ENCODE data around the gene PSAPL1. TPM values are rescaled to one million over a fixed set of nuclear protein-coding genes. Genes with fewer than 3 reads are reported as not detected.

Gene PSAPL1
- total RNA-seq, 1 donor from 2014 or later = 1.3 TPM

- peak; percentile 36 for DNase-seq (ENCODE audit: extremely low spot score, unreplicated experiment)
- no peak for TF ChIP-seq CTCF (conservative IDR thresholded peaks at IDR 0.05)
- no peak overlapping the region for H3K27ac Mint-ChIP-seq
These were observed 17.8 kb downstream of the PSAPL1 start for GRCh38 chr4:7416745-7417432.

DNA sequence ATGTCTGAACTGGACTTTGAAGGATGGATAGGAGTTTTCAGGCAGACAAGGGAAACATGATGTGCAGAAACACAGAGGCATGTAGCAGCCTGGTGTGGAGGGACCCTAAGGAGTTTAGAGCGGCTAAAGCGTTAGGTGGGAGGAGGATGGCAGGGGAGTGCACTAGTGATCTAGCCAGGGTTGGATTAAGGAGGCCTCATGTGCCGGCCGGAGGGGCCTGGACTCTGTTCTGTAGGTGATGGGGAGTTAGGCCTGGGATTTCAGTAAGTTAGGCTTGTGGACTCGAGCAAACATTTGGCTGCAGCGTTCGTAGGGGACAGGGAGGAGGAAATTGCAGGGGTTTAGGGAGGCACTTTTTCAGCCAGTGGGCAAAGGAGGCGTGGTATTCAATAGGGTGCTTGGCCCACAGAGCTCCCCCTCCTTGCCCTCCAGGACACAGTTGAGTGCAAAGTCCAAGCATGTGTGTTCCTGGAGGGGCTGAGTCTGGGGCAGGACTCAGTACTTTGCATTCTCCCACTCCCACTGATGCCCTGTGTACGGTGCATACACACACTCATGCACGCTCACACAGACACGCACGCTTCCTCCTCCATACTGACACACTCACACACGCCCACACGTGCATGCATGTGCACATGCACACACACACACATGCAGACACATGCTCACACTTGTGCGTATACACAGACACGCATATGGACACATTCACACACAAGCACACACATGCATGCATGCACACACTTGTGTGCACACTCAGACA is 18.6 kb downstream of the PSAPL1 start:
- H3K4me3 Mint-ChIP-seq = no peak overlapping the region
- H3K4me1 Mint-ChIP-seq (ENCODE audit: unreplicated experiment) = no peaks in the 10 kb centered on the region
- H3K27me3 Mint-ChIP-seq = no peaks in the 10 kb centered on the region
- H3K36me3 Mint-ChIP-seq = no peaks in the 10 kb centered on the region
- no peak overlapping the region for H3K27ac Mint-ChIP-seq
- DNase-seq (ENCODE audit: extremely low spot score, unreplicated experiment) = peak; percentile 52
- TF ChIP-seq CTCF (conservative IDR thresholded peaks at IDR 0.05) = no peak
- no peaks in the 10 kb centered on the region for H3K9me3 Mint-ChIP-seq

More at GRCh38 chr4:7416745-7417432, 17.8 kb downstream of the PSAPL1 start:
- Mint-ChIP-seq H3K27me3 (no peaks in the 10 kb centered on the region), H3K9me3 (no peaks in the 10 kb centered on the region), H3K36me3 (no peaks in the 10 kb centered on the region), H3K4me3 (no peak overlapping the region), H3K4me1 (ENCODE audit: unreplicated experiment) (no peaks in the 10 kb centered on the region)

GRCh38 chr4:7414736-7415510 is 19.8 kb downstream of the PSAPL1 start:
- H3K4me3 Mint-ChIP-seq = no peak overlapping the region
- TF ChIP-seq CTCF (conservative IDR thresholded peaks at IDR 0.05) = no peak
- H3K4me1 Mint-ChIP-seq (ENCODE audit: unreplicated experiment) = peaks cover 5% of the 10 kb centered on the region
- H3K9me3 Mint-ChIP-seq = no peaks in the 10 kb centered on the region
- no peak overlapping the region for H3K27ac Mint-ChIP-seq
- no peaks in the 10 kb centered on the region for H3K27me3 Mint-ChIP-seq
- no peak for DNase-seq (ENCODE audit: extremely low spot score, unreplicated experiment)
- H3K36me3 Mint-ChIP-seq = no peaks in the 10 kb centered on the region

DNA sequence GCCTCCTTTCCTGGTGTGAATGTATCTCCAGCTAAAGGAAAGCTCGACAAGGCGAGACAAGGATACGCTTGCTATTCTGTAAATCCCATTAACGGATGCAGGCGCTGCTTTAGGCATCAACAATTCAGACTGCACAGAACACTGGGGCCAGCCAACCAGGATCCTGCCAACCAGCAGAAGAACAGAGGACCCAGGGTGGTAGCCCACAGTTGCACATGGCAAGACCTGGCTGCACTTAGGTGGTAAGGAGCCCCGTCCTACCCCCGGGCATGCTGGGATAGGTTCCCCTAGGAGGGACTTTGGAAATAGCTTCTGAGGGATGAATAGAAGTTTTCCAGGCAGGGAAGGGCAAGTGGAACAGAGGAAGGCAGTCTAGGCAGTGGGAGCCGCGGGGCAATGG is 20.7 kb downstream of the PSAPL1 start:
- DNase-seq (ENCODE audit: extremely low spot score, unreplicated experiment) = peak; percentile 49
- no peaks in the 10 kb centered on the region for H3K27me3 Mint-ChIP-seq
- peaks cover under 1% of the 10 kb centered on the region for H3K9me3 Mint-ChIP-seq
- H3K36me3 Mint-ChIP-seq = no peaks in the 10 kb centered on the region
- no peak for TF ChIP-seq CTCF (conservative IDR thresholded peaks at IDR 0.05)
- no peak overlapping the region for H3K27ac Mint-ChIP-seq
- no peak overlapping the region for H3K4me3 Mint-ChIP-seq
- peaks cover 5% of the 10 kb centered on the region for H3K4me1 Mint-ChIP-seq (ENCODE audit: unreplicated experiment)

GRCh38 chr4:7412554-7412912 is 22.2 kb downstream of the PSAPL1 start:
- H3K27me3 Mint-ChIP-seq = no peaks in the 10 kb centered on the region
- H3K4me3 Mint-ChIP-seq = no peak overlapping the region
- TF ChIP-seq CTCF (conservative IDR thresholded peaks at IDR 0.05) = no peak
- peaks cover 10% of the 10 kb centered on the region for H3K9me3 Mint-ChIP-seq
- no peak overlapping the region for H3K27ac Mint-ChIP-seq
- peak; percentile 44 for DNase-seq (ENCODE audit: extremely low spot score, unreplicated experiment)
- peaks cover 5% of the 10 kb centered on the region for H3K4me1 Mint-ChIP-seq (ENCODE audit: unreplicated experiment)
- H3K36me3 Mint-ChIP-seq = no peaks in the 10 kb centered on the region

Data from type B pancreatic cell (in vitro differentiated cells).